K562 (cell line): ENCODE results near the gene ARHGAP12. TPM values are rescaled to one million over a fixed set of nuclear protein-coding genes. Genes with fewer than 3 reads are reported as not detected.

Experiments used
- CCAR2 ChIP-seq: fragments of 200-400 bp; formaldehyde crosslinking; IDR thresholded peaks from 2 replicates; pipeline ENCODE4 v1.6.1; 2017; ENCODE audit warnings: mild to moderate bottlenecking, low read depth, low read length
- FOXA1 ChIP-seq: fragments of 450-650 bp; IDR thresholded peaks from 2 replicates; pipeline ENCODE4 v1.6.1; 2016; ENCODE audit warnings: mild to moderate bottlenecking, borderline replicate concordance
- FOXJ3 ChIP-seq: sonication (generic); formaldehyde crosslinking; IDR thresholded peaks from 2 replicates; pipeline ENCODE4 v1.4.0; 2020; ENCODE audit warnings: mild to moderate bottlenecking, missing genetic modification reagents
- HEY1 ChIP-seq: fragments of 250-450 bp; sonication (Bioruptor Pico); IDR thresholded peaks from 2 replicates; pipeline ENCODE4 v1.5.0; 2020; ENCODE audit warnings: mild to moderate bottlenecking, moderate library complexity, borderline replicate concordance
- NCOA6 ChIP-seq: fragments of 450-650 bp; IDR thresholded peaks from 2 replicates; pipeline ENCODE4 v1.6.1; 2017; ENCODE audit warnings: mild to moderate bottlenecking
- POLR3G ChIP-seq: IDR thresholded peaks from 2 replicates; pipeline ENCODE4 v1.6.1; 2011; ENCODE audit not compliant: insufficient read length, insufficient replicate concordance; ENCODE audit errors: extremely low read depth
- SIX5 ChIP-seq, 2 experiments: IDR thresholded peaks; 2 replicates each; pipeline ENCODE4 v1.6.1; 2011; ENCODE audit warnings: low read length in 2 of 2, borderline replicate concordance in 1 of 2, low read depth in 1 of 2, mild to moderate bottlenecking in 1 of 2, moderate library complexity in 1 of 2; ENCODE audit not compliant: insufficient read depth in 1 of 2
- SNRNP70 ChIP-seq: fragments of 200-400 bp; formaldehyde crosslinking; optimal IDR thresholded peaks from 2 replicates; pipeline ENCODE3; 2017; ENCODE audit warnings: low read depth, low read length
- STAT5A ChIP-seq: IDR thresholded peaks from 2 replicates; pipeline ENCODE4 v1.6.1; 2012; ENCODE audit warnings: low read length, inconsistent platforms, borderline replicate concordance
- ZNF133 ChIP-seq: fragments of 250-450 bp; sonication (Bioruptor Pico); IDR thresholded peaks from 2 replicates; pipeline ENCODE4 v1.4.0; 2020; ENCODE audit warnings: mild to moderate bottlenecking
- ZNF140 ChIP-seq: fragments of 250-450 bp; sonication (Bioruptor Pico); IDR thresholded peaks from 2 replicates; pipeline ENCODE4 v1.8.0; 2021; ENCODE audit warnings: moderate library complexity, mild to moderate bottlenecking, inconsistent platforms
- ZNF212 ChIP-seq: fragments of 450-650 bp; formaldehyde crosslinking; IDR thresholded peaks from 2 replicates; pipeline ENCODE4 v1.4.0; 2020; ENCODE audit warnings: mild to moderate bottlenecking
- ZNF253 ChIP-seq: fragments of 250-450 bp; sonication (Bioruptor Pico); conservative IDR thresholded peaks from 2 replicates; pipeline ENCODE4 v1.6.1; 2021; ENCODE audit warnings: mild to moderate bottlenecking
- ZNF324 ChIP-seq: fragments of 250-450 bp; sonication (Bioruptor Pico); IDR thresholded peaks from 2 replicates; pipeline ENCODE4 v1.4.0; 2020; ENCODE audit warnings: mild to moderate bottlenecking
- ZNF347 ChIP-seq: fragments of 450-650 bp; formaldehyde crosslinking; IDR thresholded peaks from 2 replicates; pipeline ENCODE4 v1.4.0; 2020; ENCODE audit warnings: low read depth, mild to moderate bottlenecking, moderate library complexity
- polyA plus RNA-seq, 8 experiments: library from polyadenylated mRNA; depleted of rRNA in 4 of 8; stranded (reverse) in 5 of 8; unstranded in 3 of 8; fragments of >200 nt; fragmentation: Nextera tagmentation in 2 of 8; fragmentation: Illumina TruSeq in 1 of 8; extraction: Ambion mirVana in 2 of 8; extraction: Trizol in 1 of 8; gene quantifications; 2 replicates each; pipeline versions ENCODE4 v1.2.1 to v1.2.3, GENCODE V29; 2011 to 2014; ENCODE audit warnings: inconsistent platforms in 1 of 8, missing spikeins in 1 of 8
- total RNA-seq, 7 experiments: library from RNA; depleted of rRNA in 6 of 7; stranded (reverse); fragments of >200 nt in 6 of 7; fragmentation: Illumina TruSeq in 2 of 7; extraction: Trizol in 2 of 7; gene quantifications; 2 replicates each; pipeline versions ENCODE4 v1.2.1 to v1.2.3, GENCODE V29; 2011 to 2021; ENCODE audit warnings: low replicate concordance in 1 of 7
- TF ChIP-seq, protein P1 (sequence below), 2 experiments: fragments of 450-650 bp in 1 of 2; sonication (generic) in 1 of 2; formaldehyde crosslinking; conservative IDR thresholded peaks; 2 replicates each; pipeline versions ENCODE4 v1.4.0 to v1.8.1; 2020 to 2022; ENCODE audit warnings: mild to moderate bottlenecking in 1 of 2, missing genetic modification reagents in 1 of 2
- TF ChIP-seq, protein P2 (sequence below): fragments of 200-800 bp; sonication (Bioruptor generic); IDR thresholded peaks from 2 replicates; pipeline ENCODE4 v1.6.1; 2017; ENCODE audit warnings: missing genetic modification characterization, missing compliant biosample characterization
- TF ChIP-seq, protein P3 (sequence below): fragments of 250-450 bp; sonication (Bioruptor Pico); IDR thresholded peaks from 2 replicates; pipeline ENCODE4 v1.9.0; 2021; ENCODE audit warnings: mild to moderate bottlenecking, inconsistent platforms
- TF ChIP-seq, protein P4 (sequence below): sonication (generic); formaldehyde crosslinking; IDR thresholded peaks from 2 replicates; pipeline ENCODE4 v1.8.0; 2022; ENCODE audit warnings: missing genetic modification reagents, mild to moderate bottlenecking, borderline replicate concordance
- TF ChIP-seq, protein P5 (sequence below): fragments of 450-650 bp; formaldehyde crosslinking; IDR thresholded peaks from 2 replicates; pipeline ENCODE4 v1.4.0; 2020; ENCODE audit warnings: mild to moderate bottlenecking, moderate library complexity
- TF ChIP-seq, protein P6 (sequence below): sonication (generic); formaldehyde crosslinking; IDR thresholded peaks from 2 replicates; pipeline ENCODE4 v1.8.1; 2023; ENCODE audit warnings: mild to moderate bottlenecking, missing genetic modification reagents

The ARHGAP12 gene
- total and polyA plus RNA-seq, 9 of the 15 experiments (the other 6 are each of a cell fraction or from before 2014, with no cell fraction given), result 4.4 to 18.7 (median 10.1) TPM

DNA sequence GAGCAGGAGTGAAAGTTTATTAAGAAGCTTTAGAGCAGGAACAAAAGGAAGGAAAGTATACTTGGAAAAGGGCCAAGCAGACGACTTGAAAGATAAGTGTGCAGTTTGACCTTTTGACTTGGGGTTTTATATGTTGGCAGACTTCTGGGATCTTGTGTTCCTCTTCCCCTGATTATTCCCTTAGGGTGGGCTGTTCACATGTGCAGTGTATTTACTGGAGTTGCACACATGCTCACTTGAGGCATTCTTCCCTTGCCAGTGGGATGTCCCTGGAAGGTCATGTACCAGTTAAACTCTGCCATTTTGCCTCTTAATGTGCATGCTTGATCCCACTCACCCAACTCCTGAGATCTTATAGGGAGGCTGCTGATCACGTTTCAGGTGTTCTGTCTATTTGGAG lies 23.4 kb upstream of the ARHGAP12 start (continued):
- no peak for TF ChIP-seq ZNF212 (CRISPR knock-in tag)
- no peak for TF ChIP-seq HEY1
- no peak for TF ChIP-seq ZNF253 (CRISPR knock-in tag)
- TF ChIP-seq, protein P1, sequence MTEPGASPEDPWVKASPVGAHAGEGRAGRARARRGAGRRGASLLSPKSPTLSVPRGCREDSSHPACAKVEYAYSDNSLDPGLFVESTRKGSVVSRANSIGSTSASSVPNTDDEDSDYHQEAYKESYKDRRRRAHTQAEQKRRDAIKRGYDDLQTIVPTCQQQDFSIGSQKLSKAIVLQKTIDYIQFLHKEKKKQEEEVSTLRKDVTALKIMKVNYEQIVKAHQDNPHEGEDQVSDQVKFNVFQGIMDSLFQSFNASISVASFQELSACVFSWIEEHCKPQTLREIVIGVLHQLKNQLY (CRISPR knock-in tag; conservative IDR thresholded peaks at IDR 0.05), result no peak
- TF ChIP-seq ZNF133 (CRISPR knock-in tag), result no peak
- TF ChIP-seq, protein P2, sequence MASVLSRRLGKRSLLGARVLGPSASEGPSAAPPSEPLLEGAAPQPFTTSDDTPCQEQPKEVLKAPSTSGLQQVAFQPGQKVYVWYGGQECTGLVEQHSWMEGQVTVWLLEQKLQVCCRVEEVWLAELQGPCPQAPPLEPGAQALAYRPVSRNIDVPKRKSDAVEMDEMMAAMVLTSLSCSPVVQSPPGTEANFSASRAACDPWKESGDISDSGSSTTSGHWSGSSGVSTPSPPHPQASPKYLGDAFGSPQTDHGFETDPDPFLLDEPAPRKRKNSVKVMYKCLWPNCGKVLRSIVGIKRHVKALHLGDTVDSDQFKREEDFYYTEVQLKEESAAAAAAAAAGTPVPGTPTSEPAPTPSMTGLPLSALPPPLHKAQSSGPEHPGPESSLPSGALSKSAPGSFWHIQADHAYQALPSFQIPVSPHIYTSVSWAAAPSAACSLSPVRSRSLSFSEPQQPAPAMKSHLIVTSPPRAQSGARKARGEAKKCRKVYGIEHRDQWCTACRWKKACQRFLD, result no peak
- TF ChIP-seq NCOA6, result no peak
- no peak for TF ChIP-seq ZNF324 (CRISPR knock-in tag)
- no peak for TF ChIP-seq ZNF140 (CRISPR knock-in tag)
- peak; percentile 73 for TF ChIP-seq STAT5A
- no peak for TF ChIP-seq ZNF347
- TF ChIP-seq, protein P3, sequence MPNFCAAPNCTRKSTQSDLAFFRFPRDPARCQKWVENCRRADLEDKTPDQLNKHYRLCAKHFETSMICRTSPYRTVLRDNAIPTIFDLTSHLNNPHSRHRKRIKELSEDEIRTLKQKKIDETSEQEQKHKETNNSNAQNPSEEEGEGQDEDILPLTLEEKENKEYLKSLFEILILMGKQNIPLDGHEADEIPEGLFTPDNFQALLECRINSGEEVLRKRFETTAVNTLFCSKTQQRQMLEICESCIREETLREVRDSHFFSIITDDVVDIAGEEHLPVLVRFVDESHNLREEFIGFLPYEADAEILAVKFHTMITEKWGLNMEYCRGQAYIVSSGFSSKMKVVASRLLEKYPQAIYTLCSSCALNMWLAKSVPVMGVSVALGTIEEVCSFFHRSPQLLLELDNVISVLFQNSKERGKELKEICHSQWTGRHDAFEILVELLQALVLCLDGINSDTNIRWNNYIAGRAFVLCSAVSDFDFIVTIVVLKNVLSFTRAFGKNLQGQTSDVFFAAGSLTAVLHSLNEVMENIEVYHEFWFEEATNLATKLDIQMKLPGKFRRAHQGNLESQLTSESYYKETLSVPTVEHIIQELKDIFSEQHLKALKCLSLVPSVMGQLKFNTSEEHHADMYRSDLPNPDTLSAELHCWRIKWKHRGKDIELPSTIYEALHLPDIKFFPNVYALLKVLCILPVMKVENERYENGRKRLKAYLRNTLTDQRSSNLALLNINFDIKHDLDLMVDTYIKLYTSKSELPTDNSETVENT (CRISPR knock-in tag), result no peak
- no peak for TF ChIP-seq FOXA1
- TF ChIP-seq CCAR2, result no peak
- no peak for TF ChIP-seq SIX5 (IDR thresholded peaks at IDR 0.05; ENCODE audit: borderline replicate concordance in 1 of 2, insufficient read depth in 1 of 2, low read depth in 1 of 2, low read length in 2 of 2)
- no peak for TF ChIP-seq POLR3G
- TF ChIP-seq FOXJ3, result no peak
- TF ChIP-seq, protein P4, sequence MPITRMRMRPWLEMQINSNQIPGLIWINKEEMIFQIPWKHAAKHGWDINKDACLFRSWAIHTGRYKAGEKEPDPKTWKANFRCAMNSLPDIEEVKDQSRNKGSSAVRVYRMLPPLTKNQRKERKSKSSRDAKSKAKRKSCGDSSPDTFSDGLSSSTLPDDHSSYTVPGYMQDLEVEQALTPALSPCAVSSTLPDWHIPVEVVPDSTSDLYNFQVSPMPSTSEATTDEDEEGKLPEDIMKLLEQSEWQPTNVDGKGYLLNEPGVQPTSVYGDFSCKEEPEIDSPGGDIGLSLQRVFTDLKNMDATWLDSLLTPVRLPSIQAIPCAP (CRISPR knock-in tag), result no peak
- TF ChIP-seq, protein P5, sequence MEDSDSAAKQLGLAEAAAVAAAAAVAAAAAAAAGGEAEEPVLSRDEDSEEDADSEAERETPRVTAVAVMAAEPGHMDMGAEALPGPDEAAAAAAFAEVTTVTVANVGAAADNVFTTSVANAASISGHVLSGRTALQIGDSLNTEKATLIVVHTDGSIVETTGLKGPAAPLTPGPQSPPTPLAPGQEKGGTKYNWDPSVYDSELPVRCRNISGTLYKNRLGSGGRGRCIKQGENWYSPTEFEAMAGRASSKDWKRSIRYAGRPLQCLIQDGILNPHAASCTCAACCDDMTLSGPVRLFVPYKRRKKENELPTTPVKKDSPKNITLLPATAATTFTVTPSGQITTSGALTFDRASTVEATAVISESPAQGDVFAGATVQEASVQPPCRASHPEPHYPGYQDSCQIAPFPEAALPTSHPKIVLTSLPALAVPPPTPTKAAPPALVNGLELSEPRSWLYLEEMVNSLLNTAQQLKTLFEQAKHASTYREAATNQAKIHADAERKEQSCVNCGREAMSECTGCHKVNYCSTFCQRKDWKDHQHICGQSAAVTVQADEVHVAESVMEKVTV, result no peak
- TF ChIP-seq, protein P6, sequence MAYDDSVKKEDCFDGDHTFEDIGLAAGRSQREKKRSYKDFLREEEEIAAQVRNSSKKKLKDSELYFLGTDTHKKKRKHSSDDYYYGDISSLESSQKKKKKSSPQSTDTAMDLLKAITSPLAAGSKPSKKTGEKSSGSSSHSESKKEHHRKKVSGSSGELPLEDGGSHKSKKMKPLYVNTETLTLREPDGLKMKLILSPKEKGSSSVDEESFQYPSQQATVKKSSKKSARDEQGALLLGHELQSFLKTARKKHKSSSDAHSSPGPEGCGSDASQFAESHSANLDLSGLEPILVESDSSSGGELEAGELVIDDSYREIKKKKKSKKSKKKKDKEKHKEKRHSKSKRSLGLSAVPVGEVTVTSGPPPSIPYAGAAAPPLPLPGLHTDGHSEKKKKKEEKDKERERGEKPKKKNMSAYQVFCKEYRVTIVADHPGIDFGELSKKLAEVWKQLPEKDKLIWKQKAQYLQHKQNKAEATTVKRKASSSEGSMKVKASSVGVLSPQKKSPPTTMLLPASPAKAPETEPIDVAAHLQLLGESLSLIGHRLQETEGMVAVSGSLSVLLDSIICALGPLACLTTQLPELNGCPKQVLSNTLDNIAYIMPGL, result no peak
- no peak for TF ChIP-seq SNRNP70
